Ovary (tissue), 9 donors: ENCODE data around the gene DIRAS1. TPM values are rescaled to one million over a fixed set of nuclear protein-coding genes. Genes with fewer than 3 reads are reported as not detected.
A peak's percentile ranks its signal among the peaks of the same experiment; 100 is the strongest.

Source experiments
- DNase-seq, 5 donors: peaks; one replicate each; pipeline ENCODE4 v3.0.0-alpha.2; 2019 to 2020
- H3K27ac ChIP-seq, 2 donors: fragments of 200-600 bp; one replicate each; pipeline versions ENCODE4 v1.5.1 to v1.8.0; 2019 to 2022
- H3K27me3 ChIP-seq: fragments of 200-600 bp; one replicate; pipeline ENCODE4 v1.8.0; 2022
- H3K36me3 ChIP-seq: fragments of 200-600 bp; sonication (generic); one replicate; pipeline ENCODE4 v1.5.1; 2019
- H3K4me1 ChIP-seq: one replicate; pipeline ENCODE4 v1.8.1; 2013; ENCODE audit warnings: mild to moderate bottlenecking, moderate library complexity; ENCODE audit not compliant: insufficient read depth
- H3K4me3 ChIP-seq: fragments of 200-600 bp; sonication (generic); one replicate; pipeline ENCODE4 v1.5.1; 2017
- H3K9me3 ChIP-seq, 2 donors: fragments of 200-600 bp in 1 of 2; sonication (generic) in 1 of 2; one replicate each; pipeline versions ENCODE4 v1.5.1 to v1.8.1; 2013 to 2019; ENCODE audit warnings: mild to moderate bottlenecking in 1 of 2, moderate library complexity in 1 of 2
- CTCF ChIP-seq, 3 donors: fragments of 450-650 bp in 2 of 3; fragments of 200-600 bp in 1 of 3; IDR thresholded peaks; one replicate each; pipeline versions ENCODE4 v1.5.1 to v1.8.0; 2016 to 2022; ENCODE audit warnings: antibody characterized with exemption in 3 of 3, mild to moderate bottlenecking in 1 of 3
- EP300 ChIP-seq: sonication (generic); formaldehyde crosslinking; IDR thresholded peaks from one replicate; pipeline ENCODE4 v1.6.1; 2017; ENCODE audit warnings: antibody characterized with exemption
- POLR2A ChIP-seq: fragments of 450-650 bp; IDR thresholded peaks from one replicate; pipeline ENCODE4 v1.6.1; 2017; ENCODE audit warnings: antibody characterized with exemption, mild to moderate bottlenecking, moderate library complexity
- WGBS, 3 donors: extraction: QIAGEN DNeasy Blood & Tissue Kit in 1 of 3; methylation state at CpG; one replicate each; pipeline versions ENCODE4 v1.1.5 to v1.1.7; 2013 to 2017; 5-methylcytosine and 5-hydroxymethylcytosine counted together
- intact Hi-C, 4 donors: fragments of 100-400 bp; cut with DNase I; formaldehyde crosslinking; loops; one replicate each; pipeline versions ENCODE4 v1.11.0 to v1.15.1; 2022 to 2023
- polyA plus RNA-seq, 2 donors: library from polyadenylated mRNA; stranded (reverse); fragments of 200-250 nt in 1 of 2; fragments of 350-450 nt in 1 of 2; fragmentation: Illumina TruSeq in 1 of 2; extraction: RNeasy Lipid Tissue Mini Kit (QIAGEN cat#74804) in 1 of 2; gene quantifications; one replicate each; pipeline ENCODE4 v1.2.3, GENCODE V29; 2013 to 2014
- total RNA-seq, 7 donors: library from RNA; depleted of rRNA in 2 of 7; stranded (reverse); fragments of >200 nt in 2 of 7; fragmentation: NEBNext Ultra II Directional in 3 of 7; extraction: Animal tissue kit (Norgen Biotek cat#: 25700) in 3 of 7; gene quantifications; one replicate each; pipeline versions ENCODE4 v1.1.0 to v1.2.4, GENCODE V29; 2016 to 2023
- donor health status: DM: no; HTN: no; CAD: no; lungs with moderate emphysema.
- donor health status: DM: no; HTN: no; CAD: no.
- donor health status: Bipolar disorder and iron deficiency.
- donor health status: DM: yes; HTN: yes; CAD: no.
- donor health status: DM: no; HTN: no; CAD: no.
- donor health status: DM: yes; HTN: yes; CAD: no.

The DIRAS1 gene
- total and polyA plus RNA-seq, 9 donors: 0.24 to 16.0 (median 5.7) TPM

GRCh38 chr19:2744113-2744512, 22.9 kb upstream of the DIRAS1 start:
- no peak overlapping the region for H3K27ac ChIP-seq
- TF ChIP-seq CTCF (IDR thresholded peaks at IDR 0.05): no peak
- no peak for TF ChIP-seq POLR2A
- TF ChIP-seq EP300: no peak
- H3K36me3 ChIP-seq: no peaks in the 10 kb centered on the region
- no peak for DNase-seq
- no peaks in the 10 kb centered on the region for H3K27me3 ChIP-seq
- 30 to 39% (median 32%) methylated on average over 4 of the region's 4 CpGs for WGBS, 3 donors
- intact Hi-C loops: loop anchor here in 1 of 4 donors (5.0 kb wide), 1 partner anchor 97 kb away; no protein-coding TSS in a partner anchor
- H3K4me3 ChIP-seq: no peak overlapping the region
- no peaks in the 10 kb centered on the region for H3K9me3 ChIP-seq
- H3K4me1 ChIP-seq: peaks cover 4% of the 10 kb centered on the region

GRCh38 chr19:2743099-2743498, 21.9 kb upstream of the DIRAS1 start:
- 71 to 77% (median 77%) methylated on average over 8 of the region's 8 CpGs for WGBS, 3 donors
- intact Hi-C loops: loop anchor here in 1 of 4 donors (5.0 kb wide), 1 partner anchor 96 kb away; no protein-coding TSS in a partner anchor
- H3K4me3 ChIP-seq: no peak overlapping the region
- TF ChIP-seq CTCF (IDR thresholded peaks at IDR 0.05) (no peak), POLR2A (no peak), EP300 (no peak)
- H3K27ac ChIP-seq: no peak overlapping the region
- no peaks in the 10 kb centered on the region for H3K9me3 ChIP-seq
- H3K4me1 ChIP-seq: peaks cover 5% of the 10 kb centered on the region
- DNase-seq: no peak
- H3K27me3 ChIP-seq: no peaks in the 10 kb centered on the region
- no peaks in the 10 kb centered on the region for H3K36me3 ChIP-seq

- WGBS, 3 donors: 38 to 45% (median 42%) methylated on average over 13 of the region's 13 CpGs
- intact Hi-C loops: loop anchor here in 1 of 4 donors (5.0 kb wide), 1 partner anchor 93 kb away; no protein-coding TSS in a partner anchor
- Histone ChIP-seq H3K4me3 (no peak overlapping the region), H3K27ac (no peak overlapping the region), H3K9me3 (no peaks in the 10 kb centered on the region), H3K27me3 (no peaks in the 10 kb centered on the region), H3K4me1 (peaks cover 5% of the 10 kb centered on the region), H3K36me3 (no peaks in the 10 kb centered on the region)
- TF ChIP-seq EP300 (no peak), CTCF (IDR thresholded peaks at IDR 0.05) (no peak), POLR2A (no peak)
- DNase-seq: no peak
Measured at GRCh38 chr19:2740314-2740656, 19.1 kb upstream of the DIRAS1 start.

- Histone ChIP-seq H3K4me3 (peak within 1 kb of the TSS; percentile 88), H3K27ac (peak within 1 kb of the TSS in 1 of 2 donors; percentile 36), H3K27me3 (no peaks in the 10 kb centered on the region), H3K4me1 (peaks cover 5% of the 10 kb centered on the region), H3K9me3 (no peaks in the 10 kb centered on the region), H3K36me3 (no peaks in the 10 kb centered on the region)
- TF ChIP-seq EP300 (no peak), CTCF (IDR thresholded peaks at IDR 0.05) (peak in 2 of 3 donors; percentile 31 to 73)
- peak; percentile 98 to 100 (median 99) for DNase-seq
- intact Hi-C loops: loop anchor here in 1 of 4 donors (5.0 kb wide), 1 partner anchor 92 kb away; no protein-coding TSS in a partner anchor
- WGBS, 3 donors: 0 to 1% (median 0%) methylated on average over 23 to 64 of the region's 64 CpGs
Measured at GRCh38 chr19:2739602-2740313, 18.6 kb upstream of the DIRAS1 start, which contains the start of gene SLC39A3. Gene SLC39A3 (minus strand): TSS chr19:2740017. CDS start chr19:2737257, 2,760 bp downstream.
